AG04449 (cell line): ENCODE results near the gene RPS2.

ENCODE experiments used
- CTCF ChIA-PET: fragments of 350-600 bp; formaldehyde crosslinking; extraction: SDS; loops from one replicate; lab custom pipeline; 2021; ENCODE audit warnings: antibody characterized with exemption; lab: Yijun Ruan, JAX
- POLR2A ChIA-PET: fragments of 400-600, 350-600 bp; formaldehyde crosslinking; extraction: SDS; loops from one replicate; lab custom pipeline; 2020; ENCODE audit warnings: antibody characterized with exemption, inconsistent platforms; lab: Yijun Ruan, JAX
- DNase-seq: peaks from one replicate; pipeline ENCODE4 v3.0.0-alpha.2; 2010; ENCODE audit warnings: low read depth, low spot score
- H3K4me3 ChIP-seq: 2 replicates; pipeline ENCODE4 v1.5.1; 2011; ENCODE audit warnings: low read depth, mild to moderate bottlenecking, control low read depth, low read length
- CTCF ChIP-seq: IDR thresholded peaks from one replicate; pipeline ENCODE4 v1.5.1; 2011; ENCODE audit warnings: mild to moderate bottlenecking, moderate library complexity, low read length, control low read depth, inconsistent platforms; ENCODE audit not compliant: insufficient read depth; ENCODE audit errors: missing control alignments

The RPS2 gene

GRCh38 chr16:1944612-1945199 lies 19.9 kb downstream of the RPS2 start:
- DNase-seq: no peak
- TF ChIP-seq CTCF: no peak
- H3K4me3 ChIP-seq: no peak overlapping the region
- ChIA-PET POLR2A (interaction anchor here (4.7 kb wide), 1 partner anchor 20 kb away, joined by 45 read pairs; the partner anchor contains the start of gene RPS2), CTCF (interaction anchor here (2.3 to 7.4 kb wide), 2 partner anchors 15 to 16 kb away, joined by 14 to 80 read pairs; no protein-coding TSS in a partner anchor)

- ChIA-PET CTCF (interaction anchor here (0.6 to 7.4 kb wide), 9 partner anchors 9 to 297 kb away, joined by 3 to 80 read pairs (median 3); no protein-coding TSS in a partner anchor), POLR2A (interaction anchor here (1.0 to 4.7 kb wide), 3 partner anchors 14 to 66 kb away, joined by 3 to 45 read pairs (median 3); partner anchors contain the start of gene RPS2)
- DNase-seq: peak; percentile 65
- peak within 1 kb of the TSS; percentile 87 for H3K4me3 ChIP-seq
- TF ChIP-seq CTCF: no peak
These were observed 21.6 kb downstream of the RPS2 start, which contains the start of gene MSRB1 for GRCh38 chr16:1942810-1943726. Gene MSRB1 (minus strand): TSS chr16:1943199. CDS start chr16:1943156, 43 bp downstream.

- CTCF ChIA-PET: interaction anchor here (1.2 to 7.4 kb wide), 6 partner anchors 10 to 168 kb away, joined by 3 to 80 read pairs (median 4); partner anchors contain the start of gene RPS2
- H3K4me3 ChIP-seq: peak overlapping the region; percentile 87
- DNase-seq: no peak
- no peak for TF ChIP-seq CTCF
- POLR2A ChIA-PET: no interaction called here
These were observed 22.4 kb downstream of the RPS2 start for GRCh38 chr16:1942047-1942809.

GRCh38 chr16:1941162-1942046 lies 23.2 kb downstream of the RPS2 start:
- POLR2A ChIA-PET: interaction anchor here (1.7 kb wide), 1 partner anchor 23 kb away, joined by 5 read pairs; the partner anchor contains the start of gene RPS2
- CTCF ChIA-PET: interaction anchor here (0.8 to 7.4 kb wide), 7 partner anchors 9 to 199 kb away, joined by 3 to 80 read pairs (median 4); partner anchors contain the start of gene RPS2
- DNase-seq: no peak
- TF ChIP-seq CTCF: no peak
- H3K4me3 ChIP-seq: peak overlapping the region; percentile 87
